Lung (tissue), 12 donors: Measurements from ENCODE around the gene COQ7. TPM values are rescaled to one million over a fixed set of nuclear protein-coding genes. Genes with fewer than 3 reads are reported as not detected.

Experiments used
- ATAC-seq: fragments of 200-7000 bp; cut with Tn5 transposase; one replicate; pipeline ENCODE4 v1.9.1; 2020; ENCODE audit warnings: moderate number of reproducible peaks; ENCODE audit not compliant: insufficient read depth, low FRiP score
- DNase-seq, 3 donors: peaks; one replicate each; pipeline ENCODE4 v3.0.0-alpha.2; 2013 to 2017
- H3K27ac ChIP-seq, 2 donors: one replicate each; pipeline ENCODE4 v1.5.1; 2013; ENCODE audit warnings: mild to moderate bottlenecking in 2 of 2, moderate library complexity in 2 of 2, control low read depth in 1 of 2, inconsistent platforms in 1 of 2, low read depth in 1 of 2, low read length in 1 of 2
- H3K27me3 ChIP-seq, 3 donors: one replicate each; pipeline ENCODE4 v1.5.1; 2013; ENCODE audit warnings: low read length in 2 of 3; ENCODE audit not compliant: control insufficient read depth in 3 of 3, insufficient read depth in 3 of 3
- H3K36me3 ChIP-seq, 4 donors: one replicate each; pipeline ENCODE4 v1.5.1; 2013; ENCODE audit warnings: low read length in 4 of 4, mild to moderate bottlenecking in 1 of 4, moderate library complexity in 1 of 4; ENCODE audit not compliant: control insufficient read depth in 4 of 4, insufficient read depth in 4 of 4
- H3K4me1 ChIP-seq, 5 donors: one replicate each; pipeline ENCODE4 v1.5.1; 2013; ENCODE audit warnings: low read length in 5 of 5, mild to moderate bottlenecking in 2 of 5, moderate library complexity in 1 of 5; ENCODE audit not compliant: control insufficient read depth in 5 of 5, insufficient read depth in 5 of 5
- H3K4me3 ChIP-seq: one replicate; pipeline ENCODE4 v1.5.1; 2013; ENCODE audit warnings: mild to moderate bottlenecking, control low read depth, moderate library complexity
- H3K9ac ChIP-seq, 2 donors: one replicate each; pipeline ENCODE4 v1.5.1; 2013; ENCODE audit warnings: low read length in 2 of 2, control low read depth in 1 of 2; ENCODE audit not compliant: insufficient read depth in 1 of 2
- H3K9me3 ChIP-seq, 4 donors: one replicate each; pipeline ENCODE4 v1.5.1; 2013; ENCODE audit warnings: low read length in 3 of 4, mild to moderate bottlenecking in 1 of 4, moderate library complexity in 1 of 4; ENCODE audit not compliant: control insufficient read depth in 4 of 4, insufficient read depth in 3 of 4
- CTCF ChIP-seq: IDR thresholded peaks from 2 replicates; pipeline ENCODE4 v1.5.1; 2012; ENCODE audit warnings: mild to moderate bottlenecking; ENCODE audit errors: control extremely low read depth, extremely low read depth
- WGBS, 2 donors: extraction: QIAGEN DNeasy Blood & Tissue Kit; methylation state at CpG; one replicate each; pipeline ENCODE4 v1.1.7; 2013; 5-methylcytosine and 5-hydroxymethylcytosine counted together
- polyA plus RNA-seq, 2 donors: library from polyadenylated mRNA; stranded (reverse); fragments of 200-250 nt; gene quantifications; one replicate each; pipeline ENCODE4 v1.2.1, GENCODE V29; 2013
- total RNA-seq, 2 donors: library from RNA; depleted of rRNA in 1 of 2; stranded (reverse); fragments of >200 nt in 1 of 2; gene quantifications; one replicate each; pipeline ENCODE4 v1.2.1, GENCODE V29; 2014 to 2021
- donor health status: control.
- donor health status: control.
- donor health status: Bipolar disorder and iron deficiency.
- donor health status: healthy.
- donor health status: DM: yes; HTN: yes; CAD: no.

The COQ7 gene
- total and polyA plus RNA-seq, 4 donors = 11.1 to 26.2 (median 18.7) TPM

- peak overlapping the region in 1 of 2 donors; percentile 79 for H3K27ac ChIP-seq
- TF ChIP-seq CTCF = peak; percentile 92
- peak overlapping the region; percentile 56 for H3K4me3 ChIP-seq
- WGBS, 2 donors = 5 to 8% methylated on average over 52 of the region's 52 CpGs
- DNase-seq (peak; percentile 95 to 97 (median 97)), ATAC-seq (peak; percentile 96)
- no peaks in the 10 kb centered on the region for H3K9me3 ChIP-seq
- H3K36me3 ChIP-seq = no peaks in the 10 kb centered on the region
- peak overlapping the region; percentile 28 to 90 for H3K9ac ChIP-seq
- H3K4me1 ChIP-seq = peaks cover 0 to 12% (median 3%) of the 10 kb centered on the region in 5 donors
- no peaks in the 10 kb centered on the region for H3K27me3 ChIP-seq
Observed at GRCh38 chr16:19086322-19087199, 19.1 kb downstream of the COQ7 start.

- Histone ChIP-seq H3K27me3 (no peaks in the 10 kb centered on the region), H3K27ac (no peak overlapping the region), H3K4me3 (no peak overlapping the region), H3K4me1 (peaks cover 0 to 17% (median 3%) of the 10 kb centered on the region in 5 donors), H3K36me3 (no peaks in the 10 kb centered on the region), H3K9me3 (no peaks in the 10 kb centered on the region), H3K9ac (no peak overlapping the region)
- peak in 1 of 3 donors; percentile 35 for DNase-seq
- no peak for TF ChIP-seq CTCF
- ATAC-seq = no peak
- 72 to 92% methylated on average over 5 of the region's 5 CpGs for WGBS, 2 donors
Observed at GRCh38 chr16:19088341-19088916, 21.0 kb downstream of the COQ7 start.

GRCh38 chr16:19089410-19089955, 22.1 kb downstream of the COQ7 start:
- 83 to 88% methylated on average over 3 of the region's 3 CpGs for WGBS, 2 donors
- H3K4me1 ChIP-seq = peaks cover 0 to 17% (median 3%) of the 10 kb centered on the region in 5 donors
- H3K9me3 ChIP-seq = no peaks in the 10 kb centered on the region
- H3K9ac ChIP-seq = no peak overlapping the region
- TF ChIP-seq CTCF = no peak
- H3K27me3 ChIP-seq = no peaks in the 10 kb centered on the region
- DNase-seq (no peak), ATAC-seq (no peak)
- H3K4me3 ChIP-seq = no peak overlapping the region
- no peak overlapping the region for H3K27ac ChIP-seq
- H3K36me3 ChIP-seq = no peaks in the 10 kb centered on the region
